Islet precursor cell (in vitro differentiated cells): ENCODE data around the gene ZFAND2A.
"Not testable (repeated sequence)": the region's sequence is repeated elsewhere in the genome, so short reads cannot be mapped to it uniquely, and the experiment has no call there.

ENCODE experiments used
- DNase-seq: peaks from one replicate; pipeline ENCODE4 v3.0.0-alpha.2; 2018

The ZFAND2A gene

GRCh38 chr7:1159891-1160669 lies at the start of gene ZFAND2A:
TSS of gene ZFAND2A (minus strand) at chr7:1160196. CDS start at chr7:1158212, 1,984 bp downstream.
- DNase-seq, result peak; percentile 100

- DNase-seq, result no peak
These were observed 49.1 kb upstream of the ZFAND2A start for GRCh38 chr7:1209097-1209496.

GRCh38 chr7:1205742-1206141 lies 45.7 kb upstream of the ZFAND2A start:
- not testable (repeated sequence) for DNase-seq

- no peak for DNase-seq
These were observed 44.6 kb upstream of the ZFAND2A start for GRCh38 chr7:1204460-1205140.

- DNase-seq, result not testable (repeated sequence)
These were observed 42.9 kb upstream of the ZFAND2A start for GRCh38 chr7:1202914-1203313.

GRCh38 chr7:1201916-1202315 lies 41.9 kb upstream of the ZFAND2A start:
- no peak for DNase-seq

- DNase-seq, result no peak
These were observed 40.0 kb upstream of the ZFAND2A start for GRCh38 chr7:1200045-1200444.

GRCh38 chr7:1197997-1198625 lies 38.1 kb upstream of the ZFAND2A start:
- DNase-seq, result no peak

- no peak for DNase-seq
These were observed 37.0 kb upstream of the ZFAND2A start for GRCh38 chr7:1196950-1197349.

- DNase-seq, result not testable (repeated sequence)
These were observed 36.4 kb upstream of the ZFAND2A start for GRCh38 chr7:1196441-1196840.

GRCh38 chr7:1193593-1194424 lies 33.8 kb upstream of the ZFAND2A start:
- no peak for DNase-seq

- peak; percentile 48 for DNase-seq
These were observed 32.2 kb upstream of the ZFAND2A start for GRCh38 chr7:1192171-1192676.

GRCh38 chr7:1189986-1190772 lies 30.2 kb upstream of the ZFAND2A start:
- DNase-seq, result no peak

GRCh38 chr7:1188720-1189294 lies 28.8 kb upstream of the ZFAND2A start:
- DNase-seq, result no peak

- no peak for DNase-seq
These were observed 27.1 kb upstream of the ZFAND2A start for GRCh38 chr7:1187127-1187526.

- no peak for DNase-seq
These were observed 21.6 kb upstream of the ZFAND2A start for GRCh38 chr7:1181640-1182039.

- peak; percentile 48 for DNase-seq
These were observed 21.0 kb upstream of the ZFAND2A start for GRCh38 chr7:1181031-1181430.

GRCh38 chr7:1176891-1177373 lies 16.9 kb upstream of the ZFAND2A start:
- DNase-seq, result peak; percentile 80

- peak; percentile 89 for DNase-seq
These were observed 16.2 kb upstream of the ZFAND2A start for GRCh38 chr7:1175967-1176851.

- no peak for DNase-seq
These were observed 15.6 kb upstream of the ZFAND2A start for GRCh38 chr7:1175597-1175966.
